Activated CD8-positive, alpha-beta memory T cell treated with anti-CD3 and anti-CD28 coated beads, Interleukin-2, amount 10 ng/mL, durations not matched to agents 7 days and 5 days (primary cell): Measurements from ENCODE around the gene CD96. TPM values are rescaled to one million over a fixed set of nuclear protein-coding genes. Genes with fewer than 3 reads are reported as not detected.
A peak's percentile ranks its signal among the peaks of the same experiment; 100 is the strongest.

Experiments used
- ATAC-seq: fragments of 150-1000 bp; cut with Tn5 transposase; one replicate; pipeline ENCODE4 v1.10.0; 2021; ENCODE audit warnings: moderate library complexity
- CTCF ChIA-PET: fragments of 350-600 bp; sonication (Branson Sonifier 250); formaldehyde crosslinking; loops from one replicate; lab custom pipeline; 2021; ENCODE audit warnings: antibody characterized with exemption; lab: Charles Lee
- DNase-seq: peaks from one replicate; pipeline ENCODE4 v3.0.0-alpha.2; 2020
- H3K27ac Mint-ChIP-seq: one replicate; pipeline ENCODE4 v1.8.0; 2021; ENCODE audit warnings: mild to moderate bottlenecking, mixed read lengths
- H3K27me3 Mint-ChIP-seq: one replicate; pipeline ENCODE4 v1.8.0; 2021; ENCODE audit warnings: mixed read lengths
- H3K36me3 Mint-ChIP-seq: one replicate; pipeline ENCODE4 v1.8.0; 2021; ENCODE audit warnings: mild to moderate bottlenecking, mixed read lengths
- H3K4me1 Mint-ChIP-seq: one replicate; pipeline ENCODE4 v1.8.0; 2021; ENCODE audit warnings: mixed read lengths
- H3K4me3 Mint-ChIP-seq: one replicate; pipeline ENCODE4 v1.8.0; 2021; ENCODE audit warnings: mild to moderate bottlenecking, moderate library complexity, mixed read lengths
- H3K9me3 Mint-ChIP-seq: one replicate; pipeline ENCODE4 v1.8.0; 2022; ENCODE audit warnings: low read depth, mixed read lengths
- total RNA-seq, 2 experiments: library from RNA; stranded (reverse); gene quantifications; one replicate each; pipeline ENCODE4 v1.2.3, GENCODE V29; 2021

The CD96 gene
- total RNA-seq, 2 experiments from 2014 or later, result 290 to 311 TPM

DNA sequence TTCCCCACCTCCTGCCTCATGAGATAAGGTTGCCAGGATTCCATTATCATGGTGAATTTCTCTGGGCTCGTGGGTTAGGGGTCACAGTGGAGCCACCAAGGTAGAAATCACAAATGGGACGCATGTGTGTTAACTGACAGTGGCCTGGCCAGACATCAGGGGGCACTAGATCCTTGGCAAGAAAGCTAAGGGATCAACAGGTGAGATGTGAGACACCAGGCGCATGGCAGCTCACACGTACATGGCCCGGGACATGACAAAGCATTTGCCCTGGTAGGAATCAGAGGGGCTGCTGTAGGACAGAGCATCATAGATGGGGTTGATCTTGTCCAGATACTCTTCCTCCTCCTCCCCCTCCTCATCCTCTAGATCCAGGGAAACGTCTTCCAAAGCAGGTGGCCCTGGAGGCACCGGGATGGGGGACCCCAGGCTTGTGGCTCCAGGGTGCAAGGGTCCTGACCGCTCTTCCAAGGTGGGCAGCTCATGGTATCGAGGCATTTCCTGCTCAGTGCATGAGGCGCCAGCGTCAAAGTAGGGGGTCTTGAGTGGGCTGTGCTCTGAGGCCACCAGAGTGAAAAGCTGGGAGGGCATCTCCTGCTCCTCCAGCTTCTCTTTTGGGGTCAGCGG, 28.5 kb downstream of the CD96 start:
- peaks cover 61% of the 10 kb centered on the region for H3K4me1 Mint-ChIP-seq
- no peaks in the 10 kb centered on the region for H3K9me3 Mint-ChIP-seq
- H3K27me3 Mint-ChIP-seq, result no peaks in the 10 kb centered on the region
- no peak overlapping the region for H3K4me3 Mint-ChIP-seq
- H3K27ac Mint-ChIP-seq, result peak overlapping the region; percentile 56
- peaks cover 72% of the 10 kb centered on the region for H3K36me3 Mint-ChIP-seq
- CTCF ChIA-PET, result interaction anchor here (1.0 kb wide), 1 partner anchor 121 kb away, joined by 4 read pairs; no protein-coding TSS in a partner anchor
- peak; percentile 11 for ATAC-seq
- DNase-seq, result no peak

DNA sequence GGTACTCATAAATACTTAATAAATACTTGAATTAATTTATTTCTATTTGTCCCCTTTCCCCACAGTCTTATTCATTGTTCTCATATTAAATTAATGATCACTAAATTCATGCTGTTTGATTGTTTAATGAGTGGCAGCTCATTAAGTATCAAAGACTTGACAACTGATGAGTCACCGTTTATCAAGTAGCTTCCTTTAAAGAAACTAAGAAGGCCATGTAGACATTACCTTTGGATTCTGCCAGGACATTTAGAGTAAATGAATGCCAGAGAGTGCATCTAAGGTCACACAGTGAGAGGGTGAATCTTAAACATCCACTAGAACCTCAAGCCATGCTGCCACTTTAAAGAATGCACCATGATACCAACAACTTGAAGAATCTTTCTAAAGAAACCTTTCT, 29.3 kb downstream of the CD96 start:
- CTCF ChIA-PET, result interaction anchor here (1.0 kb wide), 1 partner anchor 120 kb away, joined by 4 read pairs; no protein-coding TSS in a partner anchor
- Mint-ChIP-seq H3K9me3 (no peaks in the 10 kb centered on the region), H3K27me3 (no peaks in the 10 kb centered on the region), H3K27ac (peak overlapping the region; percentile 9), H3K4me3 (no peak overlapping the region), H3K4me1 (peaks cover 61% of the 10 kb centered on the region), H3K36me3 (peaks cover 75% of the 10 kb centered on the region)
- ATAC-seq (peak; percentile 28), DNase-seq (no peak)

DNA sequence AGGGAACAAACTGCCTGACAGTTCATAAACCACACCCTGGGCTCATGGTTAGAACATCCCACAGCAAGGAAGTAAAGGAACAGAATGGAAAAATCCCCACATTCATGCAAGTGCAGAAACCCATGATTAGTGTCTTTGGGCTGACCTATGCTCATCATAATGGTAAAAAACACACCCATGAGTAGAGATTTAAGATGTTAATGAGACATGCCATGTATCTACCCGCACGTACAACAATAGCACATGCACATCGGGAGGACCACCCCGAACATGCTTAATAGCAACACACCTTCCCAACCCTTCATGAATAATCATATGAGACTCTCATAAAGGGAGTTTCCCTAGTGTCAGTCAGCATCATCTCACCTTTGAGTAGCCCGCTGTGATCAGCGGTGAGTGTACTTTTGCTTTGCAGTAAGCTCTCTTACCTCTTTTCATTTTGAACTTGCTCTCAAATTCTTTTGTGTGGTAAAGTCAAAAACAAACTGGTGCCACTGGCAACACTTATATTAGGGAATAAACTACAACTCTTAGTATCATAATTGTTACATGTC, 30.0 kb downstream of the CD96 start:
- H3K27ac Mint-ChIP-seq, result peak overlapping the region; percentile 52
- H3K36me3 Mint-ChIP-seq, result peaks cover 75% of the 10 kb centered on the region
- H3K4me1 Mint-ChIP-seq, result peaks cover 62% of the 10 kb centered on the region
- CTCF ChIA-PET, result interaction anchor here (1.2 to 3.2 kb wide), 3 partner anchors 14 to 119 kb away, joined by 3 to 9 read pairs (median 4); no protein-coding TSS in a partner anchor
- no peak for DNase-seq
- H3K9me3 Mint-ChIP-seq, result no peaks in the 10 kb centered on the region
- no peaks in the 10 kb centered on the region for H3K27me3 Mint-ChIP-seq
- no peak overlapping the region for H3K4me3 Mint-ChIP-seq
- ATAC-seq, result peak; percentile 70

DNA sequence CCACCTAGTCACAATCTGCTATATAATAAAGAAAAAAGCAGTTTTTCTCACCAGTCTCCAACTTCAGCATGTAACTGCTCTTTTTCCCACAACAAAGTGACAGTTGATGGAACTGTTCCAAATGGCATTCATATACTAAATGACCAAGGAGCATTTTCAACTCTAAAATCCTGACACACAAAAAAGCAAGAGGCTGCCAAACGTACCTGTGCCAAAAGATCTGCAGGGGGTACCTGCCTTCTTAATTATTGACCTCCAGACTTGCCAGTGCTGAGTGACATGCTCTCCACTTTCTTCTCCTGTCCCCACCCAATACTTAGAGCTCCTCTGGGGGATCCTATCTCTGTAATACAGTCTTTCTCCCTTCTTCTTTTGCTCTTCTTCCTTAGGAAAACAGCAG, 35.1 kb downstream of the CD96 start:
- no peak overlapping the region for H3K4me3 Mint-ChIP-seq
- no peaks in the 10 kb centered on the region for H3K9me3 Mint-ChIP-seq
- CTCF ChIA-PET, result interaction anchor here (1.2 to 4.2 kb wide), 9 partner anchors 13 to 114 kb away, joined by 3 to 56 read pairs (median 9); partner anchors contain the start of gene ZBED2
- H3K27ac Mint-ChIP-seq, result peak overlapping the region; percentile 69
- no peaks in the 10 kb centered on the region for H3K27me3 Mint-ChIP-seq
- ATAC-seq, result no peak
- peaks cover 81% of the 10 kb centered on the region for H3K36me3 Mint-ChIP-seq
- peaks cover 74% of the 10 kb centered on the region for H3K4me1 Mint-ChIP-seq
- DNase-seq, result no peak

DNA sequence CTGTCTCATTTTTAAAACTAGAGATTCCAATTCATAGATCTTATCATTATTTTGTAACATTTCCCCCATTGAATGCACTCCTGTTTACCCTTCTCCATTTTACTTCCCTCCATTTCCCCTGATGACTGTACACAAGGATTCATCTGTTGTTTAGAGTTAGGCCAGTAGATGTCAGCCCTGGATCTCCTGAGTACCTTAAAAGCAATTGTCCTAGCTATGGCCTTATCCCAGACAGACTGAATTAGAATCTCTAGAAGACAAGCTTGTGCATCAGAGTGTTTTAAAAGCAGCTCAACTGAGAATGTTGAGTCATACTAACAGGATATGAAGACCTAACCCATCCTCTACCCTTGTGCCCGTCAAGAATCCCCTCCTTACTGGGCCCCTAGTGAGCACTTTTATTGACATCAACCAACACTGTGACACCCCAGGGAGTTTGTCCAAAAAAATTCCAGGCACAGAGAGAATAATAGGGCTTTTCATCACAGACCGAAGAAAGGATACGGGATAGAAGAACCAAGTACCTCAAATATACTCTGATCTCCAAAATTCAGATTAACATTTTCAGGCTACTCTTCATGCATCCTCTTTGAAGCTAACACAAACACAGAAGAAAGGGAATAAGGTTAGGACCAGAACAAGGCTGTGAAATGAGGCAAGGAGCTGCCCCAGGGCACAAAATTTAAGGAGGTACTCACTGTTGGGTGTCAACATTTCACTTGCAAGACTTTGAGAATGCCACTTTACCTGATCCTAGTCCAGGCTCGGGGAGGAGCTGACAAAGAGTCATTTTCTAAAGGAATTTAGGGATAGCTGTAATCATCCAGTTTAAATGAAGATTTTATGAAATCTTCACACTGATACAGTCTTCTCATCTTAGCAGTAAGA, 36.0 kb downstream of the CD96 start:
- ATAC-seq, result peak; percentile 92
- CTCF ChIA-PET, result interaction anchor here (0.6 to 4.2 kb wide), 22 partner anchors 9 to 436 kb away, joined by 3 to 56 read pairs (median 4); partner anchors contain the start of gene ZBED2
- Mint-ChIP-seq H3K4me3 (no peak overlapping the region), H3K4me1 (peaks cover 73% of the 10 kb centered on the region), H3K36me3 (peaks cover 83% of the 10 kb centered on the region), H3K27me3 (no peaks in the 10 kb centered on the region), H3K27ac (peak overlapping the region; percentile 69), H3K9me3 (no peaks in the 10 kb centered on the region)
- no peak for DNase-seq

DNA sequence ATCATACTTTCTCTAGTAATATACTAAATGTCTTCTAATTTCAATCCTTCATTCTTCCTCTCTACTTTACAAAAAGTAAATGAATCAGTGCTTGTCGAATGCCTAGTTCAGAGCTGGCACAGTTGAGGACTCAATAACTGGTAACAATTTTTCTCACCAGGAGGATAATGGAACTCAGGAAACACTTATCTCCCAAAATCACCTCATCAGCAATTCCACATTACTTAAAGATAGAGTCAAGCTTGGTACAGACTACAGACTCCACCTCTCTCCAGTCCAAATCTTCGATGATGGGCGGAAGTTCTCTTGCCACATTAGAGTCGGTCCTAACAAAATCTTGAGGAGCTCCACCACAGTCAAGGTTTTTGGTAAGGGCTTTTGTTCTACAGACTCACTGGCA, 36.9 kb downstream of the CD96 start:
- no peak for DNase-seq
- no peak overlapping the region for H3K4me3 Mint-ChIP-seq
- ATAC-seq, result no peak
- H3K27ac Mint-ChIP-seq, result peak overlapping the region; percentile 69
- no peaks in the 10 kb centered on the region for H3K27me3 Mint-ChIP-seq
- no peaks in the 10 kb centered on the region for H3K9me3 Mint-ChIP-seq
- CTCF ChIA-PET, result interaction anchor here (0.9 to 4.2 kb wide), 14 partner anchors 8 to 126 kb away, joined by 3 to 56 read pairs (median 8); partner anchors contain the start of gene ZBED2
- H3K36me3 Mint-ChIP-seq, result peaks cover 83% of the 10 kb centered on the region
- H3K4me1 Mint-ChIP-seq, result peaks cover 73% of the 10 kb centered on the region

DNA sequence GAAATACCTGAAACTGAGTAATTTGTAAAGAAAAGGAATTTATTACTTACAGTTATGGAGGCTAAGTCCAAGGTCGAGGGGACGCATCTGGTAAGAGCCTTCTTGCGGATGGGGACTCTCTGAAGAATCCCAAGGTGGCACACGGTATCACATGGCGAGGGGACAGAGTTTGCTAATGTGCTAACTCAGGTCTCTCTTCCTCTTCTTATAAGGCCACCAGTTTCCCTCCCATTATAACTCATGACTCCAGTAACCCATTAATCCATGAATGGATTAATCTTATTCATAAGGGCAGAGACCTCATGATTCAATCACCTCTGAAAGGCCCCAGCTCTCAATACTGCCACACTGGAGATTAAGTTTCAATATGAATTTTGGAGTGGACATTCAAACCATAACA, 37.5 kb downstream of the CD96 start:
- no peak overlapping the region for H3K4me3 Mint-ChIP-seq
- H3K27ac Mint-ChIP-seq, result no peak overlapping the region
- no peaks in the 10 kb centered on the region for H3K9me3 Mint-ChIP-seq
- H3K36me3 Mint-ChIP-seq, result peaks cover 87% of the 10 kb centered on the region
- DNase-seq, result no peak
- no peaks in the 10 kb centered on the region for H3K27me3 Mint-ChIP-seq
- no peak for ATAC-seq
- CTCF ChIA-PET, result interaction anchor here (2.2 to 4.2 kb wide), 3 partner anchors 11 to 37 kb away, joined by 8 to 56 read pairs (median 24); no protein-coding TSS in a partner anchor
- H3K4me1 Mint-ChIP-seq, result peaks cover 78% of the 10 kb centered on the region

DNA sequence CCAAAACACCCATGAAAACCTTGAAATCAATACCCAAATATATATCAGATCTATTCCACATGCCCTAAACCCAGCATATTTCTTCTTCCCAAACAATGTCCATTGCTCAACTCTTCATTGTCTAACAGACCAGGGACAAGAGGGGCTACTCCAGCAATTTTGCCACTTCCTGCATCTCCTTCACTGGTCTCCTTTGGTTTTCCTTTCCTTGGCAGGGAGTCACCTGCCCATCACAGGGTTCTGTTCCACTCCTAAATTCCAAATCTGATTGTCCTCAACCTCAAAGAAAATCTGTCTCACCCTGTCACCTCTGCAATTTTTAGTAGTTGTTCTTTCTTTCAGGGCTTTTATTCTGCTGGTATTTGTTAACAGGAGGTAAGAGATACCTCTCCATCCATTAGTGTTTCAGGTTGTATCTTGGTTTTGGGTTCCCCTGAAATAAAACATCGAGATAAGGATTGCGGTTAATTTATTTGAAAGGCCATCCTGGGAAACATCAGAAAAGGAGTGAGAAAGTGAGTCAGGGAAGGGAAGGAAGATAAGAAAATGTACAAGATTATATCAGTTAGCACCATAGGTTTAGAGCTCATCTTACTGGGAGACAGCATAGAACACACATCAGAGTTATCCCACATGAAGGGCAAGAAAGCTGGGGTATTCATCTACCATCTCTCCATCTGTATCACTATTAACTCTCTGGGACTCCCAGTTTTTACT, 39.6 kb downstream of the CD96 start:
- Mint-ChIP-seq H3K4me3 (no peak overlapping the region), H3K27ac (no peak overlapping the region), H3K36me3 (peaks cover 90% of the 10 kb centered on the region), H3K4me1 (peaks cover 72% of the 10 kb centered on the region), H3K9me3 (no peaks in the 10 kb centered on the region), H3K27me3 (no peaks in the 10 kb centered on the region)
- no peak for ATAC-seq
- CTCF ChIA-PET, result interaction anchor here (1.4 kb wide), 1 partner anchor 35 kb away, joined by 5 read pairs; no protein-coding TSS in a partner anchor
- DNase-seq, result no peak

DNA sequence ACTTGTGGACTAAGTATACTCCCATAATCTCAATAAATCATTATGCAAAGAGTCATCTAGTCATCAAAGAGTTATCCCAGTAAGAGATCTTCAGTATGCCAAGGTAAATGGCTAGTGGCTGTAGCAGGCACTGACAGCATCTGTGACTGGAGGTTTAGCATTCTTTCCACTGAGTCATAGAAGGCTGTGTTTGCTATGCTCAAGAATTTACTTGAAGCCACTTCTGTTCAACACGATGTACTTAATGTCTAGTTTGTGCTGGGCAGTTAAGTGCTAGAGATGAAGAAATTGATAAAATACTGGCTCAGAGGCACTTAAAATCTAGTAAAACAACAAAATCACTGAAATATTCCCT, 40.1 kb downstream of the CD96 start:
- Mint-ChIP-seq H3K4me1 (peaks cover 70% of the 10 kb centered on the region), H3K36me3 (peaks cover 91% of the 10 kb centered on the region), H3K4me3 (no peak overlapping the region), H3K27ac (no peak overlapping the region), H3K27me3 (no peaks in the 10 kb centered on the region), H3K9me3 (no peaks in the 10 kb centered on the region)
- DNase-seq, result no peak
- CTCF ChIA-PET, result no interaction called here
- no peak for ATAC-seq

DNA sequence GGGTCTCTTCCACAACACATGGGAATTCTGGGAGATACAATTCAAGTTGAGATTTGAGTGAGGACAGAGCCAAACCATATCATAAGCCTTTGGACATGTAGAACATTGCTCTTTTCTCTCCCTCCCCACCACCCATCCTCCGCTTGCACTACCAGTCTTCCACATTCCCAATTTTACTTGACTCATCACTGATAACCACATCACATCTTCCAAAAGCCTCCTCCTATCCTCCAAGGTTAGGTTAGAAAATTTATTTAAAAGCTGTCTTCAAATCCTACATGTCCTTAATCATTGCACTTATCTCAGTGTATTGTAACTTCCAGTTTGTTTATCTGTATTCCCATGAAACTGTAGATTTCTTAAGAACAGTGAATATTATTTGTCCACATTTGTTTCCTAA, 42.7 kb downstream of the CD96 start:
- H3K27ac Mint-ChIP-seq, result no peak overlapping the region
- peaks cover 90% of the 10 kb centered on the region for H3K36me3 Mint-ChIP-seq
- H3K9me3 Mint-ChIP-seq, result no peaks in the 10 kb centered on the region
- peaks cover 61% of the 10 kb centered on the region for H3K4me1 Mint-ChIP-seq
- no peaks in the 10 kb centered on the region for H3K27me3 Mint-ChIP-seq
- DNase-seq (no peak), ATAC-seq (no peak)
- no peak overlapping the region for H3K4me3 Mint-ChIP-seq
- CTCF ChIA-PET, result interaction anchor here (1.1 to 3.3 kb wide), 3 partner anchors 9 to 32 kb away, joined by 3 to 12 read pairs (median 4); no protein-coding TSS in a partner anchor

DNA sequence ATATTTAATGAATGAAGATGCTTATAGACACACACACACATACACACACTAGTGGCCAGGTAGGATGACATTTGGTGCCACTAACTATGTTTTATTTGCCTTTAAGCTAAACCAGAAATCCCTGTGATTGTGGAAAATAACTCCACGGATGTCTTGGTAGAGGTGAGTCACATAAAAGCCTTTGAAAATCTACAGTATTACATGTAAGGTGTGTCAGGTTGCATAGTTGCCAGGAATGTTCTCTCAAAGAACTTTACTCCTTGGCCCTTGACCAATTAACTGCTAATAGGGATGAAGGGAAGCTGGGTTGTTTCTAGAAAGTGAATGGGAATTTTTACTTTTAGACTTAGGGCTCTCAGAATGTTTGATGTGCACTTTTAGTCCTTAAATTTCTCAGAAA, 43.2 kb downstream of the CD96 start:
- DNase-seq (no peak), ATAC-seq (no peak)
- H3K9me3 Mint-ChIP-seq, result no peaks in the 10 kb centered on the region
- H3K4me3 Mint-ChIP-seq, result no peak overlapping the region
- no peaks in the 10 kb centered on the region for H3K27me3 Mint-ChIP-seq
- no peak overlapping the region for H3K27ac Mint-ChIP-seq
- peaks cover 89% of the 10 kb centered on the region for H3K36me3 Mint-ChIP-seq
- H3K4me1 Mint-ChIP-seq, result peaks cover 61% of the 10 kb centered on the region
- CTCF ChIA-PET, result interaction anchor here (1.1 to 3.3 kb wide), 5 partner anchors 7 to 31 kb away, joined by 3 to 12 read pairs (median 4); no protein-coding TSS in a partner anchor

DNA sequence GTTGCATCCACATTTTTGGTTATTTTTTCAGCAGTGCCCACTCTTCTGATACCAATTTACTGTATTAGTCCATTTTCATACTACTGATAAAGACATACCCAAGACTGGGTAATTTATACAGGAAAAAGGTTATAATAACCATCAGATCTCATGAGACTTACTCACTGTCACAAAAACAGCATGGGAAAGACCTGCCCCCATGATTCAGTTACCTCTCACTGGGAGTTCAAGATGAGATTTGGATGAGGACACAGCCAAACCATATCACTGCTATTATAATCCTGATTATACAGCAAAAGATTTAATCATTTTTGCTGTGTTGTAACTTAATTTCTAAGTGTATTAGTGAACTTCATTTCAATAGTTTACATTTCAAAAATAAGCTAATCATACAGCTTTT, 46.5 kb downstream of the CD96 start:
- Mint-ChIP-seq H3K27ac (no peak overlapping the region), H3K4me3 (no peak overlapping the region), H3K9me3 (no peaks in the 10 kb centered on the region), H3K36me3 (peaks cover 83% of the 10 kb centered on the region), H3K4me1 (peaks cover 63% of the 10 kb centered on the region), H3K27me3 (no peaks in the 10 kb centered on the region)
- ATAC-seq (no peak), DNase-seq (no peak)
- CTCF ChIA-PET, result interaction anchor here (2.4 to 3.8 kb wide), 2 partner anchors 11 to 28 kb away, joined by 15 to 24 read pairs; no protein-coding TSS in a partner anchor
